Measurements from ENCODE around the gene IPCEF1.

GRCh38 chr6:154241581-154241980 is 115.0 kb downstream of the IPCEF1 start:
- no peak for TF ChIP-seq FOXM1 (IDR thresholded peaks at IDR 0.05; ENCODE audit: borderline replicate concordance)
- no peak for TF ChIP-seq FOXA1 (IDR thresholded peaks at IDR 0.05)
- TF ChIP-seq ELF4 (IDR thresholded peaks at IDR 0.05) = no peak
- no peak for TF ChIP-seq SP1 (IDR thresholded peaks at IDR 0.05)
- no peak for TF ChIP-seq BHLHE40 (IDR thresholded peaks at IDR 0.05; ENCODE audit: borderline replicate concordance)
- TF ChIP-seq TARDBP (IDR thresholded peaks at IDR 0.05) = no peak
- TF ChIP-seq FOXK2 (IDR thresholded peaks at IDR 0.05) = no peak
- no peak for TF ChIP-seq LEF1 (IDR thresholded peaks at IDR 0.05; ENCODE audit: borderline replicate concordance)
- no peak for TF ChIP-seq L3MBTL2 (conservative IDR thresholded peaks at IDR 0.05)
- TF ChIP-seq HDGF (IDR thresholded peaks at IDR 0.05; ENCODE audit: borderline replicate concordance) = no peak
- no peak for TF ChIP-seq PKNOX1 (IDR thresholded peaks at IDR 0.05)
- no peak for TF ChIP-seq SUZ12 (IDR thresholded peaks at IDR 0.05)
